ENCODE results near the gene CFDP1.
A peak's percentile ranks its signal among the peaks of the same experiment; 100 is the strongest.

Gene CFDP1

DNA sequence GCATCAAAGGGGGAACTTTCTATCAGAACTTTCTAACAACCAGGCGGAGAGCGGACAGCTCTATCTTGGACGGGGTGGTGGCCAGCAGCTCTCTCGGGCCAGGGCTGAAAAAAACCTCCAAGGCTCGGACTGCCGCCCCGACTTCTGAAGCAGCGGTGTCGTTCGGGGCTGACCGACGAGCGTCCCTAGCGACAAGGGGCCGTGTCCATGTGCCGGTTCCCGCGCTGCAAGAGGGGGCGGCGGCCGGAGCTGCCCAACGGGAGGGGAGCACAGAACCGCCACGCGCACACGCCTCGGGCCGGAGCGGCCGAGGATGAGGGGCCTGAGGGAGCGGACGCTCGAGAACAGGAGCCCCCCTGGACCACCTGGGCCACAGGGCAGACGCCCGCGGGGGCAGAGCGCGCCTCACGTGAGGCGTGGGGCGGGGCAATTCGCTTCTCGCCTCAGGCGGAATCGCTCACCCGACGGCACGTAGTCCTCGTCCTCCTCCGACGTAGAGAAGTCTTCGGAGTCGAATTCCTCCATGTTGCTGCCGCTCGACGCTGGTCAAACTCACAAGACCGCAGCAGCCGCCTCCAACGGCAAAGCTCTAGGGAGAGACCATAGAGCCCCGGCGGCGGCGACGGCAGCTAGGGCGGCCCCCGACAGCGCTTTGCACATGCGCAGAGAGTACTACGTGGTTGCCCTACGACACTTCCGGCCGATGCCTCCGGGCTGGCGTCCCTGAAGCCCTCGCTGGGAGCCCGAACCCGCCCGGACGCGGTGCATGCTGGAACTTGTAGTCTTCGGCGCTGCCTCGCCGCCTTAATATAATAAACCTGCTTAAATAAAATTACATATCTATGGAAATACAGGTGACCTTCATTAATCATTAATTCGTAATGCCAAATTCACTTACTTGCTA lies at the start of gene CFDP1:
Gene CFDP1, minus strand, starts transcription at position 676 of the 904 bp plus-strand sequence. Its CDS starts 151 bp downstream, at position 525.
- Histone ChIP-seq H3K27ac (ENCODE audit: low read depth, low read length) (peak within 1 kb of the TSS; percentile 67), H3K9ac (ENCODE audit: low read length in 5 of 5) (peak within 1 kb of the TSS; percentile 56 to 94 (median 89)), H3K27me3 (ENCODE audit: control insufficient read depth in 5 of 5, insufficient read depth in 4 of 5, low read length in 5 of 5) (no peaks in the 10 kb centered on the region), H3K36me3 (ENCODE audit: control insufficient read depth in 5 of 5, insufficient read depth in 5 of 5, low read length in 5 of 5) (no peaks in the 10 kb centered on the region), H3K4me1 (ENCODE audit: control insufficient read depth in 5 of 5, insufficient read depth in 5 of 5, low read length in 5 of 5) (peaks cover 0 to 19% (median 17%) of the 10 kb centered on the region in 5 donors), H3K9me3 (ENCODE audit: control insufficient read depth in 5 of 5, low read length in 5 of 5) (no peaks in the 10 kb centered on the region), H3K4me3 (ENCODE audit: low read depth in 1 of 5, low read length in 5 of 5) (peak within 1 kb of the TSS; percentile 75 to 97 (median 91))

DNA sequence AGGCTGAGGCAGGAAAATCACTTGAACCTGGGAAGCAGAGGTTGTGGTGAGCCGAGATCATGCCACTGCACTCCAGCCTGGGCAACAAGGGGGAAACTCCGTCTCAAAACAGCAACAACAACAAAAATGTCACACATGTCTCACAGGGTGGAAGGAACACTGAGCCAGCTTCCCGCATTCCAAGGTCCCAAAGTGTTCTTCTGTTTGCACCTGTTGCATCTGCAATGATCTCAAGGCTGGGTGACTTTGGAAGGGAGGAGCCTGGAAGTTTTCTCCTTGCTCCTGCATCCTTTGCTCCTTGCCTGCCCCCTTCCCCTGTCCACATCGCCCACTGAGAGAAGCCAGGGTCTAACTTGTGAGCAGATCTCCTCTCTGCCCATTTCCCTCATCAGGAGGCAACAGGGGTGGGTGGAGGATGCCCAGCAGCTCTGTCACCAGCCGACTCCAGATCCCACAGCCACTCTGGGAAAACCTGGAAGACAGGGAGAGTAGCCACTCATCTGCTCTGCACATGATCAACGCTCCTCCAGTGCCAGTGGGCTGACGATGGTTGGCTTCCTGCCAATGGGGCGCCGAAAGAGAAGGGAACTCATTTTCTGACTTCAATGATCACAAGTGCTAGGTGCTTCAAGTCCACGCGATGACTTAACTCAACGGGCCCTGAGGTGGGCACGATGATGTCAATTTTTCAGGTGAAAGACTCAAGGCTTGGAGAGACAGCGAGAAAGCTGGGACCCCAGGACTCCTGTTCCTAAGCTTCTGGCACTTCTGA lies 49.3 kb upstream of the CFDP1 start:
- H3K27ac ChIP-seq (ENCODE audit: low read depth, low read length) = no peak overlapping the region
- H3K4me1 ChIP-seq (ENCODE audit: control insufficient read depth in 5 of 5, insufficient read depth in 5 of 5, low read length in 5 of 5) = no peaks in the 10 kb centered on the region
- no peak overlapping the region for H3K4me3 ChIP-seq (ENCODE audit: low read depth in 1 of 5, low read length in 5 of 5)
- H3K9me3 ChIP-seq (ENCODE audit: control insufficient read depth in 5 of 5, low read length in 5 of 5) = no peaks in the 10 kb centered on the region
- peaks cover 0 to 13% (median 6%) of the 10 kb centered on the region in 5 donors for H3K27me3 ChIP-seq (ENCODE audit: control insufficient read depth in 5 of 5, insufficient read depth in 4 of 5, low read length in 5 of 5)
- H3K36me3 ChIP-seq (ENCODE audit: control insufficient read depth in 5 of 5, insufficient read depth in 5 of 5, low read length in 5 of 5) = no peaks in the 10 kb centered on the region
- H3K9ac ChIP-seq (ENCODE audit: low read length in 5 of 5) = no peak overlapping the region

- H3K9ac ChIP-seq (ENCODE audit: low read length in 5 of 5) = no peak overlapping the region
- no peak overlapping the region for H3K4me3 ChIP-seq (ENCODE audit: low read depth in 1 of 5, low read length in 5 of 5)
- H3K27me3 ChIP-seq (ENCODE audit: control insufficient read depth in 5 of 5, insufficient read depth in 4 of 5, low read length in 5 of 5) = peaks cover 0 to 13% (median 7%) of the 10 kb centered on the region in 5 donors
- no peaks in the 10 kb centered on the region for H3K4me1 ChIP-seq (ENCODE audit: control insufficient read depth in 5 of 5, insufficient read depth in 5 of 5, low read length in 5 of 5)
- H3K27ac ChIP-seq (ENCODE audit: low read depth, low read length) = no peak overlapping the region
- no peaks in the 10 kb centered on the region for H3K9me3 ChIP-seq (ENCODE audit: control insufficient read depth in 5 of 5, low read length in 5 of 5)
- H3K36me3 ChIP-seq (ENCODE audit: control insufficient read depth in 5 of 5, insufficient read depth in 5 of 5, low read length in 5 of 5) = no peaks in the 10 kb centered on the region
Measured at GRCh38 chr16:75481475-75481874, 48.2 kb upstream of the CFDP1 start.

- Histone ChIP-seq H3K9me3 (ENCODE audit: control insufficient read depth in 5 of 5, low read length in 5 of 5) (no peaks in the 10 kb centered on the region), H3K27me3 (ENCODE audit: control insufficient read depth in 5 of 5, insufficient read depth in 4 of 5, low read length in 5 of 5) (peaks cover 0 to 7% (median 6%) of the 10 kb centered on the region in 5 donors), H3K36me3 (ENCODE audit: control insufficient read depth in 5 of 5, insufficient read depth in 5 of 5, low read length in 5 of 5) (no peaks in the 10 kb centered on the region), H3K27ac (ENCODE audit: low read depth, low read length) (no peak overlapping the region), H3K9ac (ENCODE audit: low read length in 5 of 5) (no peak overlapping the region), H3K4me3 (ENCODE audit: low read depth in 1 of 5, low read length in 5 of 5) (no peak overlapping the region), H3K4me1 (ENCODE audit: control insufficient read depth in 5 of 5, insufficient read depth in 5 of 5, low read length in 5 of 5) (no peaks in the 10 kb centered on the region)
Measured at GRCh38 chr16:75479421-75479990, 46.2 kb upstream of the CFDP1 start.

GRCh38 chr16:75478480-75479345 lies 45.4 kb upstream of the CFDP1 start:
- no peaks in the 10 kb centered on the region for H3K36me3 ChIP-seq (ENCODE audit: control insufficient read depth in 5 of 5, insufficient read depth in 5 of 5, low read length in 5 of 5)

DNA sequence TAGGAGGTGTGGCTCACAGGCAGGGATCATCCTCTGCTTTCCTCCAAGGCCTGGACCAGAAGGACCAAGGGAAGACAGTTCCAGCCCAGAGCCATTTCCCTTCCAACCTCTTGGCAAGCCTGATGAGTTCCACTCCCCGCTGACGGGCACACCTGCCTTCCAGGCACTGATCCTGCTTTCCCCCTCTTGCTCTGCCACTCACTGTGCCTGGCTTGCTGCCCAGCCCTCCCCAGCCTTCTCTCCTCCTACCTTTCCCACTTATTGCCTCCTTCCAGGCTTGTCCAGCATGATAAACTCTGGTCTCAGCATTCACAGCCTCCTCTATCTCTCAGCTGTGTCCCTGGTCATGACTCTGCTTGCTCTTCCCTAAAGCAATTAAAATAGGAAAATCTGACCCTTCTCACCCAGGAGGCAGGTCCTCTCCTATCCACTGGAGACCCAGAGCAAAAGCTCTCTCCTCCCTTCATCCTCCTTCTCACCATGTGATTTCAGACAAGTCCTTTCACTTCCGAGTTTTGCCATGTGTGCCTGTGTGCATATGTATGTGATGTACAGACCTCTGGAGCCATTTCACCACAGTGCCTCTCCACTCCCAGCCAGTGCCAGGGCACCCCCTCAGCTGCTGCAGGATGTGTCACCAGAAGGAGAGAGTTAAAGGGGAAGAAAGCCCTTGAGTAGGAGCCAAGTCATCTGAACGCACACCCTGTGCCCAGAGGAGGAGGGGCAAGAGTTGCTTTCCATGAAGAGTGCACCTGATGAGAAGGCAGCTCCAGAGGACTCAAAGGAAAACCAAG lies 44.6 kb upstream of the CFDP1 start:
- H3K9me3 ChIP-seq (ENCODE audit: control insufficient read depth in 5 of 5, low read length in 5 of 5) = no peaks in the 10 kb centered on the region
- H3K4me1 ChIP-seq (ENCODE audit: control insufficient read depth in 5 of 5, insufficient read depth in 5 of 5, low read length in 5 of 5) = no peaks in the 10 kb centered on the region
- H3K9ac ChIP-seq (ENCODE audit: low read length in 5 of 5) = no peak overlapping the region
- peaks cover 0 to 7% (median 6%) of the 10 kb centered on the region in 5 donors for H3K27me3 ChIP-seq (ENCODE audit: control insufficient read depth in 5 of 5, insufficient read depth in 4 of 5, low read length in 5 of 5)
- H3K27ac ChIP-seq (ENCODE audit: low read depth, low read length) = no peak overlapping the region
- no peaks in the 10 kb centered on the region for H3K36me3 ChIP-seq (ENCODE audit: control insufficient read depth in 5 of 5, insufficient read depth in 5 of 5, low read length in 5 of 5)
- no peak overlapping the region for H3K4me3 ChIP-seq (ENCODE audit: low read depth in 1 of 5, low read length in 5 of 5)

More at GRCh38 chr16:75478480-75479345, 45.4 kb upstream of the CFDP1 start:
- Histone ChIP-seq H3K9ac (ENCODE audit: low read length in 5 of 5) (no peak overlapping the region), H3K27ac (ENCODE audit: low read depth, low read length) (no peak overlapping the region), H3K4me1 (ENCODE audit: control insufficient read depth in 5 of 5, insufficient read depth in 5 of 5, low read length in 5 of 5) (no peaks in the 10 kb centered on the region), H3K9me3 (ENCODE audit: control insufficient read depth in 5 of 5, low read length in 5 of 5) (no peaks in the 10 kb centered on the region), H3K4me3 (ENCODE audit: low read depth in 1 of 5, low read length in 5 of 5) (no peak overlapping the region), H3K27me3 (ENCODE audit: control insufficient read depth in 5 of 5, insufficient read depth in 4 of 5, low read length in 5 of 5) (peaks cover 0 to 7% (median 6%) of the 10 kb centered on the region in 5 donors)

DNA sequence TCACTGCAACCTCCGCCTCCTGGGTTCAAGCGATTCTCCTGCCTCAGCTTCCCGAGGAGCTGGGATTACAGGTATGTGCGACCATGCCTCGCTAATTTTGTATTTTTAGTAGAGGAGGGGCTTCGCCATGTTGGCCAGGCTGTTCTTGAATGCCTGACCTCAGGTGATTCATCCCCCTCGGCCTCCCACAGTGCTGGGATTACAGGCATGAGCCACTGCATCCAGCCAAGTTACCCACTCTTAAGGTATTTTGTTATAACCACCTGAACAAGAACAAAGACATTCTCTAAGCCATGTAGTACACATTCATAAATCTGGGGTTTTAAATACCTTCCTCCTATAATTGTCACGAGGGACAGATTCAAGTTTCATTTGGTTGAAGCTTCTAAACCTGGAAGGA lies 43.5 kb upstream of the CFDP1 start:
- Histone ChIP-seq H3K4me3 (ENCODE audit: low read depth in 1 of 5, low read length in 5 of 5) (no peak overlapping the region), H3K4me1 (ENCODE audit: control insufficient read depth in 5 of 5, insufficient read depth in 5 of 5, low read length in 5 of 5) (no peaks in the 10 kb centered on the region), H3K27ac (ENCODE audit: low read depth, low read length) (no peak overlapping the region), H3K9me3 (ENCODE audit: control insufficient read depth in 5 of 5, low read length in 5 of 5) (no peaks in the 10 kb centered on the region), H3K36me3 (ENCODE audit: control insufficient read depth in 5 of 5, insufficient read depth in 5 of 5, low read length in 5 of 5) (no peaks in the 10 kb centered on the region), H3K9ac (ENCODE audit: low read length in 5 of 5) (no peak overlapping the region), H3K27me3 (ENCODE audit: control insufficient read depth in 5 of 5, insufficient read depth in 4 of 5, low read length in 5 of 5) (peaks cover 0 to 7% (median 6%) of the 10 kb centered on the region in 5 donors)

DNA sequence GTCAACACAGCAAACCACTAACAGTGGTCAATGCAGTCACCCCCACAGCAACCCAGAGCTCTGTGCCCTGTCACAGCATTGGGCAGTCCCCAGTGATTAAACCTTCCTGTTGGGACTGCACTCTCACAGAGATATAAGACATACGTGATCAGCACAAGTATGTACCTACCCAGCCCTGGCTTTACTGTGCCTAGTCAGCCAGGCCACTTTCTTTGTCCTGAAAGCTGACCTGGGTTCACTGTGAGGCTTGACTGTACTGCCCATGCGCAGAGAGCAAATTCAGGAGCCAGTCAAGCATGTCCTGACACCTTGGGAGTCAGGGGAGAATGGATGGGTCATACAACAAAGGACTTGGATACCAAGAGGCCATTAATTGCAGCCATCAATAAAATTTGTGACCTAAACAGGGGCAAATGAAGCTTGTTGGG lies 42.1 kb upstream of the CFDP1 start:
- peaks cover 0 to 7% (median 4%) of the 10 kb centered on the region in 5 donors for H3K27me3 ChIP-seq (ENCODE audit: control insufficient read depth in 5 of 5, insufficient read depth in 4 of 5, low read length in 5 of 5)
- no peaks in the 10 kb centered on the region for H3K4me1 ChIP-seq (ENCODE audit: control insufficient read depth in 5 of 5, insufficient read depth in 5 of 5, low read length in 5 of 5)
- no peak overlapping the region for H3K4me3 ChIP-seq (ENCODE audit: low read depth in 1 of 5, low read length in 5 of 5)
- no peak overlapping the region for H3K9ac ChIP-seq (ENCODE audit: low read length in 5 of 5)
- H3K36me3 ChIP-seq (ENCODE audit: control insufficient read depth in 5 of 5, insufficient read depth in 5 of 5, low read length in 5 of 5) = no peaks in the 10 kb centered on the region
- H3K9me3 ChIP-seq (ENCODE audit: control insufficient read depth in 5 of 5, low read length in 5 of 5) = no peaks in the 10 kb centered on the region
- no peak overlapping the region for H3K27ac ChIP-seq (ENCODE audit: low read depth, low read length)

Measured in subcutaneous abdominal adipose tissue (tissue), 5 donors.